ENCODE results near the gene PMM2.

- TF ChIP-seq CTCF (IDR thresholded peaks at IDR 0.05 in 4 of 5, conservative IDR thresholded peaks at IDR 0.05 in 1 of 5) = no peak
- no peak for TF ChIP-seq POLR2A (IDR thresholded peaks at IDR 0.05)
Measured at GRCh38 chr16:8847145-8847544, 49.5 kb downstream of the PMM2 start.

All from gastrocnemius medialis (tissue), 4 donors.